ENCODE results near the gene PODXL2.

Gene PODXL2

GRCh38 chr3:127660621-127661251, 31.8 kb downstream of the PODXL2 start:
- DNase-seq = no peak

GRCh38 chr3:127661600-127661999, 32.6 kb downstream of the PODXL2 start:
- no peak for DNase-seq

GRCh38 chr3:127662001-127662469, 33.0 kb downstream of the PODXL2 start:
- no peak for DNase-seq

GRCh38 chr3:127663151-127663550, 34.2 kb downstream of the PODXL2 start:
- DNase-seq = no peak

- no peak for DNase-seq
These were observed 36.2 kb downstream of the PODXL2 start for GRCh38 chr3:127665165-127665564.

- no peak for DNase-seq
These were observed 36.6 kb downstream of the PODXL2 start for GRCh38 chr3:127665586-127665985.

- no peak for DNase-seq
These were observed 37.7 kb downstream of the PODXL2 start for GRCh38 chr3:127666676-127667075.

GRCh38 chr3:127667119-127667681, 38.2 kb downstream of the PODXL2 start:
- DNase-seq = no peak

- DNase-seq = no peak
These were observed 39.9 kb downstream of the PODXL2 start for GRCh38 chr3:127668906-127669305.

- DNase-seq = no peak
These were observed 40.7 kb downstream of the PODXL2 start for GRCh38 chr3:127669541-127670228.

GRCh38 chr3:127670229-127670559, 41.2 kb downstream of the PODXL2 start:
- no peak for DNase-seq

- no peak for DNase-seq
These were observed 42.0 kb downstream of the PODXL2 start for GRCh38 chr3:127670761-127671522.

- DNase-seq = no peak
These were observed 42.8 kb downstream of the PODXL2 start for GRCh38 chr3:127671523-127672428.

- DNase-seq = peak; percentile 85
These were observed 43.6 kb downstream of the PODXL2 start, which contains the start of gene ABTB1 for GRCh38 chr3:127672429-127673190. TSS of gene ABTB1 (plus strand) at chr3:127672952. CDS start at chr3:127673026, 74 bp downstream.

GRCh38 chr3:127673191-127674100, 44.5 kb downstream of the PODXL2 start:
- peak; percentile 51 for DNase-seq

GRCh38 chr3:127674101-127674721, 45.2 kb downstream of the PODXL2 start:
- no peak for DNase-seq

- DNase-seq = no peak
These were observed 45.8 kb downstream of the PODXL2 start for GRCh38 chr3:127674790-127675189.

- DNase-seq = no peak
These were observed 46.8 kb downstream of the PODXL2 start for GRCh38 chr3:127675651-127676391.

GRCh38 chr3:127676456-127676855, 47.5 kb downstream of the PODXL2 start:
- DNase-seq = no peak
